GM21529 (cell line): ENCODE results near the gene TKFC.

ENCODE experiments used
- ATAC-seq: cut with Tn5 transposase; IDR thresholded peaks from one replicate; pipeline ENCODE4 v1.9.1; 2021; ENCODE audit not compliant: unreplicated experiment

TKFC gene

DNA sequence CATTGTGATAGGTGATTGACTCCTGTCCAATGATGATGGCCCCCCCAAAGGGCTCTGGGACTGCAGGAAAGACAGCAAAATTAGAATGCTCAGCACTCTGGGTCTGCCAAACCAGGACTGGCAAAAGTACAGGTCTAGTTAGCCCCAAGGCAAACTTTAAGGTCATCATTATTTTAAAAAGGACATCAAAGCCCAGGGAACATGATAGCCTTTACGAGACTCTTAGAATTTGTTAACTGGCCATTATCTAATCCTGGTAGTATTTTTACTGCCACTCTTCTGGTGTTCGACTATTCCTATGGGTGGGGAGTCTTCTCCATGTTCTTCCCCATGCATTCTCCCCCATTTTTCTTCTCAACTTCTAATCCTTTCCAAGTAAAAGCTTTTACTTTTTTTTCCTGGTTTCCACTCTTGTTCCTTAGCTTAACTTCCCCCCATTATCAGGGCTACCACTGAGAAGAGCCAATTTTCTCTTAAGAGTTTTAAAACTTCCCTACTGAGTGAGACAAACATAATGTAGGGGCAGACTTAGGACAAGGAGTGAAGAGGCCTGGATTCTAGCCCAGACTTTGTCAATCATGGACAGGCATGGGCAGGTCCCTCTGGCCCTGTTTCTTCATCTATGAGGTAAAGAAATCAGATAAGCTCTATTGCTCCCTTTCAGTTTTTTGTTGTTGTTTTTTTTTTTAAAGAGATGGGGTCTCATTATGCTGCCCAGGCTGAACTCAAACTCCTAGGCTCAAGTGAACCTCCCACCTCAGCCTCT, 7.2 kb upstream of the TKFC start:
- no peak for ATAC-seq

GRCh38 chr11:61327669-61328071, 5.4 kb upstream of the TKFC start:
- no peak for ATAC-seq

- no peak for ATAC-seq
Observed at GRCh38 chr11:61328351-61328750, 4.7 kb upstream of the TKFC start.

DNA sequence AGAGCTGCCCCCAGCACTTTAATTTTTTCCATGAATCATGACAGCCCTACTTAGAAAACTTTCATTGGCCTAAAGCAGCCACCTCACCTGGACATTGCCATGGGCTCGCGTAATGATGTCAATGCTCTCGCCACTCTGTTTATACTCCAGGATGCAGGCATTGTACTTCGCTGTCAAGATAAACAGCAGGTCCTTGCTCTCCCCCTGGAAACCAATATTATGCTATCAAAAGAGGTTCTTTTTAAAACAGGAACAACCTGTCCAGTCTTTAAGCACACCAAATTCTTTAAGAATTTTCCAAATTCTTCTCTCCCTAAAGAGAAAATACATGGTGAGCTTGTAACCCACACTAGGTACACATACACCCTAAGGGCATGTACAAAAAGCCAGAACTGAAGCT, 3.2 kb upstream of the TKFC start:
- no peak for ATAC-seq

GRCh38 chr11:61331651-61332050, 1.4 kb upstream of the TKFC start:
- no peak for ATAC-seq

DNA sequence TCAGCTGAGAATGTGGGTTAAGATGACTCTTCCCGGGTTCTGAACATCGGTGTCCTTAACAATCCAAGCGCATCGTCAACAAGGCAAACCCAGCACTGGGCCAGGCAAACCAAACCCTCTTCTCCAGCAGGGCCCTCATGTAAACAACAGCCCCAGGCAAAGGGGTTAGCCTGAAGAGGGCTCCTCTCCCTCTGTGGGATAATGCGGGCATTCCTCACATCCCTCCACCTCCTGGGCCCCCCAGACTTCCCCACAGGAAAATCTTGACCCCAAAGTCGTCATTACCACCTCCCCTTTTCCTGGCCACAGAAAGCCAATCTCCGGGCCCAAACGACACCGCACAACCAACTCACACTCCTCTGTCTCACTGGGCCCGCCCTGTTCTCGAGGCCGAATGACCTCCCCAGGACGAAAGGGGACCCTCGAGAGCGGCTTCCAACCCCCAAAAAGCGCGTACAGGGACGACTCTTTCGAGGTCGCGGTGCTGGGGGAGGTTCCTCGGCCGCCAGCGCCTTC, 689 bp upstream of the TKFC start:
- no peak for ATAC-seq

DNA sequence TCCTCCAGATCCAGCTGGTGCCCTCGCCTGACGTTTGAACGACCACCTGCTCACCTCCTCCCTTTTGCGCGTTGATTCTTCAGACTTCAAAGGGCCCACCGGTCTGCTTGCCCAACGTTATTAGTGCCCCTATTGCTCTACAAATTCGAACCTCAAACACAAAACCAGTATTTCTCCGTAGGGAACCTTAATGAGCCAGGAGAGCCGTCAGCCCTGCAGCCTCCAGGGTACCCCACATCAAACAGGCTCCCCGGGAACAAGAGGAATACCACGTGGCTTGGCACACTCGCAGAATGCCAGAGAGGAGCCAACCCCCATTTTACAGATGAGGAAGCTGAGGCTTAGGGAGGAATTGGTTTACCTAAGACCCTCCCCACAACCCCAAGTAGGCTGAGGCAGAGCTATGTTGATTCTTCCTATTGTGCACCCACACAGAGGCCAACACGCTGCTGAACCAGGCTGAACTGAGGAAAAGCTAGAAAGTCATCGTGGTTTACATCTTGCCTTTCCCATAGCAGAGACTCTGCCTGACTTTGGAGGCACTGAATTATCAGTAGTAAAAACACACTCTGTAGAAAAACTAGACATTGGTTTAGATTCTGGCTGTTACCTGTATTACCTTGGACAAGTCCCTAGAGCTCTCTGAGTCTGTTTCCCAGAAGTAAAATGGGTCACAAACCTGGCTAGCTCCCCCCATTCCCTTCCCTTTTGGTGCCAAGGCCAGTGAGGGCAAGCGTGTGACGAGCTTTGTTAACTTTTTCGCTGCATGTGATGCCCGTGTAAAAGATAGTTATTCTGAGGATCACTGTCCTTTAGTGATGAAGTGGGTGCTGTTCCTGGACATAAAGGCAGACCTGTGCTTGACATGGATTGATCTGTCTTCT, 764 bp downstream of the TKFC start:
- no peak for ATAC-seq

GRCh38 chr11:61334434-61335354, 1.7 kb downstream of the TKFC start:
- no peak for ATAC-seq

DNA sequence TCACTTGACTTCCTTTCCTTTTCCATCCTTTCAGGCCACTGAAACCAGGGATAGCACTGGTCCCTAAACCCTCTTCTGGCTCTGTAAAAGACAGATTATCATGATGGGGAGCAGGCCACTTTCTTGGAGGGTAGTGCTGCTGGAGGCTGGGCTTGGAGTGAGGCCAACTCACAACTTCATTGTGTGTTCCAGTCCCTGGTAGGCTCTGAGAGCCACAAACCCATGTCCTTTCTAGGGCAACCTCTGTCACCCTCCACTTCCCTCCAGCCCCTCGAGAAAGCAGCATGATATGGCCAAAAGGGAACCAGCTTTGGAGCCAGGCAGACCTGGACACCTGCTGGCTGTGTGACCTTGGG, 2.3 kb downstream of the TKFC start:
- ATAC-seq: no peak

DNA sequence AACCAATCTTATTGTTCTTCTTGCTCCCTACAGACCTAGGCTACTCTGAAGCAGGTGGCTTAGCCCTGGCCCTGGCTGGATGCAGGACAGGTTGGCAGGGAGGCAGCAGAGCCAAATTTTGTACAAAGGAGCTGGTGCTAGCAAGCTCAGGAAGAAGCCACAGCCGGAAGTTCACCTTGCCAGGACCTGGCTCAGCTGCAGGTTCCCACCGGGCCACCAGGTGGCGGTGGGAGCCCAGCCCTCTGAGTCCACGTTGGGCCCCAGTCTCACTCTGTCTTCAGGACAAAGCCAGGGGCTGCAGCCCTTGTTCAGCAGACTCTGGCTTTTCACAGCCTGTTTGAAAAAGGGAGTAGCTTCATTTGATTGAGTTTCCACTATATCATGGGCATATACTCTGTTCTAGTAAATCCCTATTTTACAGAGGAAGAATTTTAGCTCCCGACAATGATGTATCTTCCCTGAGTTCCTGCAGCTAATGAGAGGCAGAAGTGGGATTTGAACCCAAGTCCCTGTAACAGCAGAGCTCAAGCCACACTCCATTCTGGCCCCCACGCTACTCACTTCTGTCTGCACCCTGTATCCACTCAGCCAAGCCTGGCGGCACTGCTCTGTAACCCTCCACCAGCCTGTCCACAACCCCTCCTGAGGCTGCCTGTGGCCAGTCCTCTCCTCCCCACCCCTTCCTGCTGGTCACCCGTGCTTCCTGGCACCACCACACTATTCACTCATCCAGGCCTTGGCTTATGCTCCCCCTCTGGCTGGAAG, 3.3 kb downstream of the TKFC start:
- peak; percentile 46 for ATAC-seq

- ATAC-seq: no peak
Observed at GRCh38 chr11:61337706-61338470, 4.9 kb downstream of the TKFC start.

- ATAC-seq: no peak
Observed at GRCh38 chr11:61338783-61339489, 5.9 kb downstream of the TKFC start.

GRCh38 chr11:61339490-61339878, 6.5 kb downstream of the TKFC start:
- ATAC-seq: no peak

DNA sequence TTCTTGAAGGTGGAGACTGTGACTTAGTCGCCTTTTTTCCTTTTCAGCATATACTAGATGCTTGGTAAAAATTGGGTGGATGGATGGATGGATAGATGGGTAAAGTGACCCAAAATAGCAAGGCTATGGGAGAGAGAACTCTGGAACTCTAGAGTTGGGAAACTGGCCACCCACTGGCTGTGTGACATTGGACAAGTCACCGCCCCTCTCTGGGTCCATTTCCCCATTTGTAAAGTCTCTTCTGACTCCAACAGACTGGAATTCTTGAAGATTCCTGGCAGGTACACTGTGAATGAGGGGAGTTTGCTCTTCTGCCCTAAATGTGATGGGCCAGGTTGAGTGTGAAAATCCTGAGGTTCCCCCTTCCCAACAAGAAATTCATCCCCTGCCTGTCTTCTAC, 8.0 kb downstream of the TKFC start:
- no peak for ATAC-seq

- ATAC-seq: no peak
Observed at GRCh38 chr11:61341706-61342105, 8.7 kb downstream of the TKFC start.

GRCh38 chr11:61342207-61342803, 9.3 kb downstream of the TKFC start:
- no peak for ATAC-seq

DNA sequence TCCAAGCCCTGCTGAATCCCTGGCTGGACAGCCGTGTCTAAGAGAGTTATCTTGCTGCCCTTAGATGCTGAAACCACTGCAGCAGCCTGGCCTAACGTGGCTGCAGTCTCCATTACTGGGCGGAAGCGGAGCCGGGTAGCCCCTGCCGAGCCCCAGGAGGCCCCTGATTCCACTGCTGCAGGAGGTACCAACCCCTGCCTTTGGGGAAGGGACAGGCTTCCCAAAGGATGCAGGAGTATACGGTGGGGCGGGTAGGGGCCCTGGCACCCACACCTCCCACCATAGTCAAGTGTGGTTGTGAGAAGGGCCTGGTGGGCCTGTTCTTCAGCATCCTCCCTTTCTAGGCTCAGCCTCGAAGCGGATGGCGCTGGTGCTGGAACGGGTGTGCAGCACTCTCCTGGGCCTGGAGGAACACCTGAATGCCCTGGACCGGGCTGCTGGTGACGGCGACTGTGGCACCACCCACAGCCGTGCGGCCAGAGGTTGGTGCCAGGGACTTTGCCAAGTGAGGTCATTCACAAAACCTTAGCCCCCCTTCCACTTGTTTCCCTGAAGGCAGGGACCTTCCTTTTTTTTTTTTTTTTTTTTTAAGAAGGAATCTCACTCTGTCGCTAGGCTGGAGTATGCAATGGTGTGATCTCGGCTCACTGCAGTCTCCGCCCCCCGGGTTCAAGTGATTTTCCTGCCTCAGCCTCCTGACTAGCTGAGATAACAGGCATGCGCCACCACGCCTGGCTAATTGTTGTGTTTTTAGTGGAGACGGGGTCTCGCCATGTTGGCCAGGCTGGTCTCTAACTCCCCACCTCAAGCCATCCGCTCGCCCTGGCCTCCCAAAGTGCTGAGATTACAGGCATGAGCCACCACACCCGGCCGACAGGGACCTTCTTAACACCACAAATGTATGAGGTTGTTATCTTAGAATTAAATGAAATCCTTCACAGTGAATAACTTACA, 11.0 kb downstream of the TKFC start:
- ATAC-seq: no peak
